ENCODE measurements around the gene PRSS27.

DNA sequence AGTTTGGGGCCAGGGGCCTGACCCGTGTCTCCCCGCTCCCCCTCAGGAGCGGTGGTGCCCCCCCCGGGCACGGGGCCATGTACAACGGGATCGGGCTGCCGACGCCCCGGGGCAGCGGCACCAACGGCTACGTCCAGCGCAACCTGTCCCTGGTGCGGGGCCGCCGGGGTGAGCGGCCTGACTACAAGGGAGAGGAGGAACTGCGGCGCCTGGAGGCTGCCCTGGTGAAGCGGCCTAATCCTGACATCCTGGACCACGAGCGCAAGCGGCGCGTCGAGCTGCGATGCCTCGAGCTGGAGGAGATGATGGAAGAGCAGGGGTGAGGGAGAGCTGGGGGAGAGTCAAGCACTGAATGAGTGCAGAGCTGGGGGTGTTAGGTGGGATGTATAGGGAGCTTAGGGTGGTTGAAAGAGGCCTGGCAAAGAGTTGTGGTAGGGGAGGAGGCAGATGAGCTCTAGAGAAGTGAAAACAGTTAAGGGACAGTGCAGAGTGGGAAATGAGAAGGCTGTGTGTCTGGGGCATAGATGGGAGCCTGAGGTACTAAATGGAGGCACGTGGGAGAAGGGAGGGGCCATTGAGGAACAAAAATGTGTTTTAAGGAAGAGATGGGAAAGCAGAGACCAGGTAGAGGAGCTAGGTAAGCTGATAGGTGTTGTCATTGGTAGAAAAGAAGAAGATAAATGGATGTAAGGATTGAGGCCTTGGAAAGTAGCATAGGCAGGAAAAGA is 36.4 kb upstream of the PRSS27 start:
- TF ChIP-seq POLR2A (IDR thresholded peaks at IDR 0.05), result no peak
- TF ChIP-seq, protein P1, sequence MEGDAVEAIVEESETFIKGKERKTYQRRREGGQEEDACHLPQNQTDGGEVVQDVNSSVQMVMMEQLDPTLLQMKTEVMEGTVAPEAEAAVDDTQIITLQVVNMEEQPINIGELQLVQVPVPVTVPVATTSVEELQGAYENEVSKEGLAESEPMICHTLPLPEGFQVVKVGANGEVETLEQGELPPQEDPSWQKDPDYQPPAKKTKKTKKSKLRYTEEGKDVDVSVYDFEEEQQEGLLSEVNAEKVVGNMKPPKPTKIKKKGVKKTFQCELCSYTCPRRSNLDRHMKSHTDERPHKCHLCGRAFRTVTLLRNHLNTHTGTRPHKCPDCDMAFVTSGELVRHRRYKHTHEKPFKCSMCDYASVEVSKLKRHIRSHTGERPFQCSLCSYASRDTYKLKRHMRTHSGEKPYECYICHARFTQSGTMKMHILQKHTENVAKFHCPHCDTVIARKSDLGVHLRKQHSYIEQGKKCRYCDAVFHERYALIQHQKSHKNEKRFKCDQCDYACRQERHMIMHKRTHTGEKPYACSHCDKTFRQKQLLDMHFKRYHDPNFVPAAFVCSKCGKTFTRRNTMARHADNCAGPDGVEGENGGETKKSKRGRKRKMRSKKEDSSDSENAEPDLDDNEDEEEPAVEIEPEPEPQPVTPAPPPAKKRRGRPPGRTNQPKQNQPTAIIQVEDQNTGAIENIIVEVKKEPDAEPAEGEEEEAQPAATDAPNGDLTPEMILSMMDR (IDR thresholded peaks at IDR 0.05), result no peak
